GM23338 (cell line): ENCODE data around the gene ANKRD53. TPM values are rescaled to one million over a fixed set of nuclear protein-coding genes. Genes with fewer than 3 reads are reported as not detected.

ENCODE experiments used
- ATAC-seq: fragments of 200-7000 bp; cut with Tn5 transposase; 3 replicates; pipeline ENCODE4 v1.9.1; 2020
- DNase-seq: peaks from one replicate; pipeline ENCODE4 v3.0.0-alpha.2; 2015; ENCODE audit warnings: low spot score
- H2AFZ ChIP-seq: fragments of 200-600 bp; sonication (generic); 2 replicates; pipeline ENCODE4 v1.8.0; 2016; ENCODE audit warnings: antibody characterized with exemption, mild to moderate bottlenecking, moderate library complexity
- H3F3A ChIP-seq: fragments of 200-600 bp; sonication (generic); replicated peaks from 2 replicates; pipeline ENCODE4 v1.8.0; 2017; ENCODE audit warnings: antibody characterized with exemption, mixed run types, low read depth
- H3K27ac ChIP-seq: fragments of 200-600 bp; sonication (generic); 2 replicates; pipeline ENCODE4 v1.6.1; 2016; ENCODE audit warnings: low read depth
- H3K27me3 ChIP-seq: fragments of 200-600 bp; sonication (generic); 2 replicates; pipeline ENCODE4 v1.8.0; 2016; ENCODE audit warnings: mild to moderate bottlenecking, mixed run types, moderate library complexity; ENCODE audit not compliant: insufficient read depth
- H3K36me3 ChIP-seq: fragments of 200-600 bp; sonication (generic); 2 replicates; pipeline ENCODE4 v1.8.0; 2016; ENCODE audit warnings: mild to moderate bottlenecking; ENCODE audit not compliant: insufficient read depth
- H3K4me1 ChIP-seq: fragments of 200-600 bp; sonication (generic); 2 replicates; pipeline ENCODE4 v1.8.0; 2016; ENCODE audit warnings: mild to moderate bottlenecking, moderate library complexity; ENCODE audit not compliant: insufficient read depth
- H3K4me2 ChIP-seq: fragments of 200-600 bp; sonication (generic); 2 replicates; pipeline ENCODE4 v1.7.1; 2017; ENCODE audit warnings: mixed run types
- H3K4me3 ChIP-seq: fragments of 200-600 bp; sonication (generic); 2 replicates; pipeline ENCODE4 v1.6.1; 2016; ENCODE audit warnings: mixed run types
- H3K79me2 ChIP-seq: fragments of 200-600 bp; sonication (generic); replicated peaks from 2 replicates; pipeline ENCODE4 v1.8.0; 2017; ENCODE audit warnings: mild to moderate bottlenecking; ENCODE audit not compliant: insufficient read depth
- H3K9me2 ChIP-seq: fragments of 200-600 bp; sonication (generic); 2 replicates; pipeline ENCODE4 v1.8.0; 2017; ENCODE audit not compliant: insufficient read depth
- H4K20me1 ChIP-seq: fragments of 200-600 bp; sonication (generic); replicated peaks from 2 replicates; pipeline ENCODE4 v1.8.0; 2017; ENCODE audit warnings: mild to moderate bottlenecking; ENCODE audit not compliant: insufficient read depth
- H3K27ac Mint-ChIP-seq: 2 replicates; pipeline ENCODE4 v1.8.0; 2020; ENCODE audit warnings: inconsistent platforms, mild to moderate bottlenecking, moderate library complexity, mixed read lengths
- H3K27me3 Mint-ChIP-seq: 3 replicates; pipeline ENCODE4 v1.8.0; 2022; ENCODE audit warnings: low read depth, mild to moderate bottlenecking, moderate library complexity, mixed read lengths, inconsistent platforms; ENCODE audit not compliant: insufficient read depth, poor library complexity
- H3K36me3 Mint-ChIP-seq: 3 replicates; pipeline ENCODE4 v1.8.0; 2021; ENCODE audit warnings: low read depth, mild to moderate bottlenecking, inconsistent platforms, moderate library complexity, mixed read lengths
- H3K4me1 Mint-ChIP-seq: 3 replicates; pipeline ENCODE4 v1.8.0; 2020; ENCODE audit warnings: mild to moderate bottlenecking, inconsistent platforms, mixed read lengths
- H3K4me3 Mint-ChIP-seq: 3 replicates; pipeline ENCODE4 v1.8.0; 2021; ENCODE audit warnings: moderate library complexity, mild to moderate bottlenecking, inconsistent platforms, mixed read lengths
- H3K9me3 Mint-ChIP-seq: 3 replicates; pipeline ENCODE4 v1.8.0; 2020; ENCODE audit warnings: moderate library complexity, mild to moderate bottlenecking, inconsistent platforms, mixed read lengths
- EZH2 ChIP-seq: fragments of 200-600 bp; sonication (generic); IDR thresholded peaks from one replicate; pipeline ENCODE4 v1.8.0; 2017; ENCODE audit warnings: antibody characterized with exemption, mild to moderate bottlenecking, low read depth; ENCODE audit not compliant: unreplicated experiment
- EZH2phosphoT487 ChIP-seq: fragments of 200-600 bp; sonication (generic); IDR thresholded peaks from one replicate; pipeline ENCODE4 v1.8.1; 2018; ENCODE audit warnings: antibody characterized with exemption; ENCODE audit not compliant: unreplicated experiment
- NANOG ChIP-seq: IDR thresholded peaks from 2 replicates; pipeline ENCODE4 v1.6.1; 2016; ENCODE audit warnings: antibody characterized with exemption, borderline replicate concordance
- POLR2AphosphoS5 ChIP-seq: IDR thresholded peaks from 2 replicates; pipeline ENCODE4 v1.6.1; 2016; ENCODE audit warnings: antibody characterized with exemption, low read depth
- STAT1 ChIP-seq: IDR thresholded peaks from one replicate; pipeline ENCODE4 v1.6.1; 2016; ENCODE audit warnings: antibody characterized with exemption; ENCODE audit not compliant: unreplicated experiment
- ZNF114 ChIP-seq: fragments of 250-450 bp; sonication (Bioruptor Pico); IDR thresholded peaks from 2 replicates; pipeline ENCODE4 v1.5.0; 2020; ENCODE audit warnings: mild to moderate bottlenecking, moderate library complexity
- polyA plus RNA-seq: library from polyadenylated mRNA; unstranded; fragments of >200 nt; fragmentation: Nextera tagmentation; extraction: Ambion mirVana; gene quantifications from 2 replicates; pipeline ENCODE4 v1.2.1, GENCODE V29; 2016
- total RNA-seq: library from RNA; depleted of rRNA; stranded (reverse); fragments of >200 nt; shearing (Covaris generic); gene quantifications from 2 replicates; pipeline ENCODE4 v1.2.3, GENCODE V29; 2014
- TF ChIP-seq, protein P1 (sequence below): fragments of 250-450 bp; sonication (Bioruptor Pico); IDR thresholded peaks from 2 replicates; pipeline ENCODE4 v1.5.0; 2020; ENCODE audit warnings: mild to moderate bottlenecking, moderate library complexity
- TF ChIP-seq, protein P2 (sequence below): IDR thresholded peaks from 2 replicates; pipeline ENCODE4 v1.6.1; 2016; ENCODE audit warnings: antibody characterized with exemption

Gene ANKRD53
- total and polyA plus RNA-seq, 2 experiments from 2014 or later, result 0.32 to 0.73 TPM

- TF ChIP-seq, protein P1, sequence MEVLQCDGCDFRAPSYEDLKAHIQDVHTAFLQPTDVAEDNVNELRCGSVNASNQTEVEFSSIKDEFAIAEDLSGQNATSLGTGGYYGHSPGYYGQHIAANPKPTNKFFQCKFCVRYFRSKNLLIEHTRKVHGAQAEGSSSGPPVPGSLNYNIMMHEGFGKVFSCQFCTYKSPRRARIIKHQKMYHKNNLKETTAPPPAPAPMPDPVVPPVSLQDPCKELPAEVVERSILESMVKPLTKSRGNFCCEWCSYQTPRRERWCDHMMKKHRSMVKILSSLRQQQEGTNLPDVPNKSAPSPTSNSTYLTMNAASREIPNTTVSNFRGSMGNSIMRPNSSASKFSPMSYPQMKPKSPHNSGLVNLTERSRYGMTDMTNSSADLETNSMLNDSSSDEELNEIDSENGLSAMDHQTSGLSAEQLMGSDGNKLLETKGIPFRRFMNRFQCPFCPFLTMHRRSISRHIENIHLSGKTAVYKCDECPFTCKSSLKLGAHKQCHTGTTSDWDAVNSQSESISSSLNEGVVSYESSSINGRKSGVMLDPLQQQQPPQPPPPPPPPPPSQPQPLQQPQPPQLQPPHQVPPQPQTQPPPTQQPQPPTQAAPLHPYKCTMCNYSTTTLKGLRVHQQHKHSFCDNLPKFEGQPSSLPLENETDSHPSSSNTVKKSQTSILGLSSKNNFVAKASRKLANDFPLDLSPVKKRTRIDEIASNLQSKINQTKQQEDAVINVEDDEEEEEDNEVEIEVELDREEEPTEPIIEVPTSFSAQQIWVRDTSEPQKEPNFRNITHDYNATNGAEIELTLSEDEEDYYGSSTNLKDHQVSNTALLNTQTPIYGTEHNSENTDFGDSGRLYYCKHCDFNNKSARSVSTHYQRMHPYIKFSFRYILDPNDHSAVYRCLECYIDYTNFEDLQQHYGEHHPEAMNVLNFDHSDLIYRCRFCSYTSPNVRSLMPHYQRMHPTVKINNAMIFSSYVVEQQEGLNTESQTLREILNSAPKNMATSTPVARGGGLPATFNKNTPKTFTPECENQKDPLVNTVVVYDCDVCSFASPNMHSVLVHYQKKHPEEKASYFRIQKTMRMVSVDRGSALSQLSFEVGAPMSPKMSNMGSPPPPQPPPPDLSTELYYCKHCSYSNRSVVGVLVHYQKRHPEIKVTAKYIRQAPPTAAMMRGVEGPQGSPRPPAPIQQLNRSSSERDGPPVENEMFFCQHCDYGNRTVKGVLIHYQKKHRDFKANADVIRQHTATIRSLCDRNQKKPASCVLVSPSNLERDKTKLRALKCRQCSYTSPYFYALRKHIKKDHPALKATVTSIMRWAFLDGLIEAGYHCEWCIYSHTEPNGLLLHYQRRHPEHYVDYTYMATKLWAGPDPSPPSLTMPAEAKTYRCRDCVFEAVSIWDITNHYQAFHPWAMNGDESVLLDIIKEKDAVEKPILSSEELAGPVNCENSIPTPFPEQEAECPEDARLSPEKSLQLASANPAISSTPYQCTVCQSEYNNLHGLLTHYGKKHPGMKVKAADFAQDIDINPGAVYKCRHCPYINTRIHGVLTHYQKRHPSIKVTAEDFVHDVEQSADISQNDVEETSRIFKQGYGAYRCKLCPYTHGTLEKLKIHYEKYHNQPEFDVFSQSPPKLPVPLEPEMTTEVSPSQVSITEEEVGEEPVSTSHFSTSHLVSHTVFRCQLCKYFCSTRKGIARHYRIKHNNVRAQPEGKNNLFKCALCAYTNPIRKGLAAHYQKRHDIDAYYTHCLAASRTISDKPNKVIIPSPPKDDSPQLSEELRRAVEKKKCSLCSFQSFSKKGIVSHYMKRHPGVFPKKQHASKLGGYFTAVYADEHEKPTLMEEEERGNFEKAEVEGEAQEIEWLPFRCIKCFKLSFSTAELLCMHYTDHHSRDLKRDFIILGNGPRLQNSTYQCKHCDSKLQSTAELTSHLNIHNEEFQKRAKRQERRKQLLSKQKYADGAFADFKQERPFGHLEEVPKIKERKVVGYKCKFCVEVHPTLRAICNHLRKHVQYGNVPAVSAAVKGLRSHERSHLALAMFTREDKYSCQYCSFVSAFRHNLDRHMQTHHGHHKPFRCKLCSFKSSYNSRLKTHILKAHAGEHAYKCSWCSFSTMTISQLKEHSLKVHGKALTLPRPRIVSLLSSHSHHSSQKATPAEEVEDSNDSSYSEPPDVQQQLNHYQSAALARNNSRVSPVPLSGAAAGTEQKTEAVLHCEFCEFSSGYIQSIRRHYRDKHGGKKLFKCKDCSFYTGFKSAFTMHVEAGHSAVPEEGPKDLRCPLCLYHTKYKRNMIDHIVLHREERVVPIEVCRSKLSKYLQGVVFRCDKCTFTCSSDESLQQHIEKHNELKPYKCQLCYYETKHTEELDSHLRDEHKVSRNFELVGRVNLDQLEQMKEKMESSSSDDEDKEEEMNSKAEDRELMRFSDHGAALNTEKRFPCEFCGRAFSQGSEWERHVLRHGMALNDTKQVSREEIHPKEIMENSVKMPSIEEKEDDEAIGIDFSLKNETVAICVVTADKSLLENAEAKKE (CRISPR knock-in tag), result no peak
- TF ChIP-seq STAT1, result no peak
These were observed 23.1 kb downstream of the ANKRD53 start (continued) for GRCh38 chr2:71001592-71001927.

GRCh38 chr2:71001981-71002570 lies 23.6 kb downstream of the ANKRD53 start:
- H2AFZ ChIP-seq, result peak overlapping the region; percentile 96
- Mint-ChIP-seq H3K4me3 (peak overlapping the region; percentile 52), H3K9me3 (no peaks in the 10 kb centered on the region), H3K4me1 (peaks cover 15% of the 10 kb centered on the region), H3K36me3 (no peaks in the 10 kb centered on the region), H3K27ac (no peak overlapping the region), H3K27me3 (peaks cover 32% of the 10 kb centered on the region)
- peaks cover 8% of the 10 kb centered on the region; the same call in 1 of the 2 replicates for H3K4me1 ChIP-seq
- H3K4me3 ChIP-seq, result peak overlapping the region; percentile 33; the same call in 1 of the 2 replicates
- H3K36me3 ChIP-seq, result no peaks in the 10 kb centered on the region
- no peaks in the 10 kb centered on the region for H3K79me2 ChIP-seq
- peak overlapping the region; percentile 73 for H3K4me2 ChIP-seq
- no peaks in the 10 kb centered on the region for H4K20me1 ChIP-seq
- DNase-seq, result peak; percentile 81
- no peak overlapping the region for H3K27ac ChIP-seq
- peaks cover 9% of the 10 kb centered on the region; the same call in 1 of the 2 replicates for H3K27me3 ChIP-seq
- ATAC-seq, result peak; percentile 86
- peaks cover 7% of the 10 kb centered on the region; the same call in 1 of the 2 replicates for H3K9me2 ChIP-seq
- H3F3A ChIP-seq, result no peaks in the 10 kb centered on the region
- TF ChIP-seq EZH2phosphoT487 (no peak), ZNF114 (CRISPR knock-in tag) (no peak), EZH2 (no peak), STAT1 (no peak), POLR2AphosphoS5 (no peak), NANOG (no peak)
- TF ChIP-seq, protein P1 (CRISPR knock-in tag), result no peak
- TF ChIP-seq, protein P2, sequence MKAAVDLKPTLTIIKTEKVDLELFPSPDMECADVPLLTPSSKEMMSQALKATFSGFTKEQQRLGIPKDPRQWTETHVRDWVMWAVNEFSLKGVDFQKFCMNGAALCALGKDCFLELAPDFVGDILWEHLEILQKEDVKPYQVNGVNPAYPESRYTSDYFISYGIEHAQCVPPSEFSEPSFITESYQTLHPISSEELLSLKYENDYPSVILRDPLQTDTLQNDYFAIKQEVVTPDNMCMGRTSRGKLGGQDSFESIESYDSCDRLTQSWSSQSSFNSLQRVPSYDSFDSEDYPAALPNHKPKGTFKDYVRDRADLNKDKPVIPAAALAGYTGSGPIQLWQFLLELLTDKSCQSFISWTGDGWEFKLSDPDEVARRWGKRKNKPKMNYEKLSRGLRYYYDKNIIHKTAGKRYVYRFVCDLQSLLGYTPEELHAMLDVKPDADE, result no peak
